Measurements from ENCODE around the gene RERG.

GRCh38 chr12:15183821-15184220, 37.4 kb downstream of the RERG start:
- TF ChIP-seq CTCF (IDR thresholded peaks at IDR 0.05; ENCODE audit: insufficient read depth, low read length, poor library complexity, severe bottlenecking): no peak
- TF ChIP-seq EZH2phosphoT487 (conservative IDR thresholded peaks at IDR 0.05; ENCODE audit: low read length): no peak

Measured in SU-DHL-6 (cell line).